ENCODE measurements around the gene GSE1.

The GSE1 gene

DNA sequence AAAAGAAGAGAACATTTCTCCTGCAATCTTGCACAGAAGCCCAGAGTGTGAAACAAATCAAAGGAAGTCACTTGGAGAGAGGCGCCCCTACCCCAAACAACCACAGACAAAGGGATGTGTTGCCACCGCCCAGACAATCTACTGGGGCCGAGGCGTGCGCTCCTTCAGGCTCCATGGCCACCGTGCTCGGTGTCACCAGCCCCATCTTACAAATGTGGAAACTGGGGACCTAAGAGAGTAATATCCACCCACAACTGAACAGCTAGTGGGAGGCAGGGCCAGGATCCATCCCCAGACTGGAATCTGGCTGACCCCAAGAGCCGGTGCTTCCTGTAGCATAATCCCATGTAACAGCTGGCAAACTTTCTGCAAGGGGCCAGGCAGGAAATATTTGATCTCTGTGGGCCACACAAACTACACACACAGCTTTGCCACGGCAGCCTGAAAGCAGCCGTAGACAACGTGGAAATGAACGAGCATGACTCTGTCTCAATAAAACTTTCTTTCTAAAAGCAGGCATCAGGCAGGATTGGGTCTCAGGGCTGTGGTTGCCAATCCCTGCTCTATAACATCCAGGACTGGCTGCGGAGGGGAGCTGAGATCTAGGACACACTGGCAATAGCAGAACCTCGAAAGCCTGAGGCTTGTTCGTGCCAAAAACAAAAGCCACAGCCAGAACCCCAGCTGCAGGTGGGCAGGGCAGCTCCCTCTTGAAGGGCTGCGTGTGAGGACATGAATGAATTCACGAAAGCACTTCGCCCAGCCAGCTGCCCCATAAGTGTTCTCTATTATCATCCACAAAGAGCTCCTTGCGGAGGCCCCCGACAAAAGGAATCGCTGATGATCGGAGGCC lies 102.3 kb downstream of the GSE1 start:
- H3K4me3 ChIP-seq (ENCODE audit: low read depth, low read length), result no peak overlapping the region
- TF ChIP-seq CTCF (conservative IDR thresholded peaks at IDR 0.05; ENCODE audit: low read depth, low read length), result no peak
- DNase-seq (ENCODE audit: low read depth), result peak; percentile 41

- H3K4me3 ChIP-seq (ENCODE audit: low read depth, low read length), result no peak overlapping the region
- no peak for TF ChIP-seq CTCF (conservative IDR thresholded peaks at IDR 0.05; ENCODE audit: low read depth, low read length)
- no peak for DNase-seq (ENCODE audit: low read depth)
Measured at GRCh38 chr16:85716022-85716679, 103.0 kb downstream of the GSE1 start.

GRCh38 chr16:85716680-85717038 lies 103.5 kb downstream of the GSE1 start:
- no peak overlapping the region for H3K4me3 ChIP-seq (ENCODE audit: low read depth, low read length)
- DNase-seq (ENCODE audit: low read depth), result no peak
- no peak for TF ChIP-seq CTCF (conservative IDR thresholded peaks at IDR 0.05; ENCODE audit: low read depth, low read length)

DNA sequence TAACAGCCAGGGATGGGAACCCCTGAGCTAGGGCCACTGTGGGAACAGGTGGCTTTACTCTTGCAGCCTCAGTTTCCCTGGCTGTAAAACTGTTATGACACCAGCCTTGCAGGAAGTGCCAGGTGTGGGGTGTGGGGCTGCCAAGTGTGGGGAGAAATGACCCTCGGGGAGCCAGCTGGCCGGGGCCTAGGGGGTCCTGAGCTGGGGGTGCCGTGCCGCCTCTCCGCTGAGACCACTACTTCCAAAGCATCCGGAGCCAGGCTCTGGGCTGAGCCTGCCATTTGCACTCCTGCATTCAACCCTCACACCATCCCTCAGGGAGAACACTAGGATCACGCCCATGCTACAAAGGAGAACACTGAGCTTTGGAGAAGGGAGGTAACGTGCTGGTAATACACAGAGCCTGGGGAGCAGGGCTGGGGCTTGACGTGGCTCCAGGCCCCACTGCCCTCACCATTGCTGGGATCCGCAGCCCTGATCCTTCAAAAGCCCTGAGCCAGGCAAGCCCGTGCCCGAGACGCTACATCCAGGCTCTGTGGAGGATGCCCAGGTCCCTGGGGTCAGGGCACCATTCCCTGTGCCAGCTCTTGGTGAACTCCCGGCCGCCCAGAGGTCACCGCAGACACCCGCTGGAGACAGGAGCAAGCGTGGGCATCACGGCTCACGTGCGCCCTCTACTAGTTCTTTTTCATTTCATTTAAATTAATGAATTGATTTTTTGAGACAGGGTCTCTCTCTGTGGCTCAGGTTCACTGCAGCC lies 104.5 kb downstream of the GSE1 start:
- peak; percentile 72 for TF ChIP-seq CTCF (conservative IDR thresholded peaks at IDR 0.05; ENCODE audit: low read depth, low read length)
- no peak overlapping the region for H3K4me3 ChIP-seq (ENCODE audit: low read depth, low read length)
- DNase-seq (ENCODE audit: low read depth), result peak; percentile 64

GRCh38 chr16:85718153-85718477 lies 105.0 kb downstream of the GSE1 start:
- no peak for DNase-seq (ENCODE audit: low read depth)
- TF ChIP-seq CTCF (conservative IDR thresholded peaks at IDR 0.05; ENCODE audit: low read depth, low read length), result no peak
- H3K4me3 ChIP-seq (ENCODE audit: low read depth, low read length), result no peak overlapping the region

DNA sequence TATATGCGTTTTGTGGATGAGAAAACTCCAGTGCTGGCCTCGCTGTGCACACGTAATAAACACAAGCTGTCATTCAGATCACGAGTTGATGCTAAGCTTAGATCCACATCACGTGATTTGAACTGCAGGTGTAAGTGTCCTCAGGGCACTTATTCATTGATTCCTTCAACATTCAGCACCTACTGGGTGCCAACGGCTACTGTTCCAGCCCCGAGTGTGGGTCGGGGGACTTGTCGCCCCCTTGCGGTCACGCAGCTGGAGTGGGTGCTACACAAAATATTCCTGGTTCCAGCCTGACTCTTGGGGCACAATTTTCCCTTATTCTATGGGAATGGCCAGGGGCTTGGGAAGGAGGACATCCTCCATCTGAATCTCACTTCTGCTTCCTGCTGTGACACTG lies 105.6 kb downstream of the GSE1 start:
- peak; percentile 13 for DNase-seq (ENCODE audit: low read depth)

More for the DNA sequence above, 105.6 kb downstream of the GSE1 start:
- no peak overlapping the region for H3K4me3 ChIP-seq (ENCODE audit: low read depth, low read length)
- peak; percentile 78 for TF ChIP-seq CTCF (conservative IDR thresholded peaks at IDR 0.05; ENCODE audit: low read depth, low read length)
